GM23338 (cell line): ENCODE data around the gene TNFRSF8. TPM values are rescaled to one million over a fixed set of nuclear protein-coding genes. Genes with fewer than 3 reads are reported as not detected.

ENCODE experiments used
- ATAC-seq: fragments of 200-7000 bp; cut with Tn5 transposase; 3 replicates; pipeline ENCODE4 v1.9.1; 2020
- DNase-seq: peaks from one replicate; pipeline ENCODE4 v3.0.0-alpha.2; 2015; ENCODE audit warnings: low spot score
- H2AFZ ChIP-seq: fragments of 200-600 bp; sonication (generic); 2 replicates; pipeline ENCODE4 v1.8.0; 2016; ENCODE audit warnings: antibody characterized with exemption, mild to moderate bottlenecking, moderate library complexity
- H3F3A ChIP-seq: fragments of 200-600 bp; sonication (generic); replicated peaks from 2 replicates; pipeline ENCODE4 v1.8.0; 2017; ENCODE audit warnings: antibody characterized with exemption, mixed run types, low read depth
- H3K27ac ChIP-seq: fragments of 200-600 bp; sonication (generic); 2 replicates; pipeline ENCODE4 v1.6.1; 2016; ENCODE audit warnings: low read depth
- H3K27me3 ChIP-seq: fragments of 200-600 bp; sonication (generic); 2 replicates; pipeline ENCODE4 v1.8.0; 2016; ENCODE audit warnings: mild to moderate bottlenecking, mixed run types, moderate library complexity; ENCODE audit not compliant: insufficient read depth
- H3K36me3 ChIP-seq: fragments of 200-600 bp; sonication (generic); 2 replicates; pipeline ENCODE4 v1.8.0; 2016; ENCODE audit warnings: mild to moderate bottlenecking; ENCODE audit not compliant: insufficient read depth
- H3K4me1 ChIP-seq: fragments of 200-600 bp; sonication (generic); 2 replicates; pipeline ENCODE4 v1.8.0; 2016; ENCODE audit warnings: mild to moderate bottlenecking, moderate library complexity; ENCODE audit not compliant: insufficient read depth
- H3K4me2 ChIP-seq: fragments of 200-600 bp; sonication (generic); 2 replicates; pipeline ENCODE4 v1.7.1; 2017; ENCODE audit warnings: mixed run types
- H3K4me3 ChIP-seq: fragments of 200-600 bp; sonication (generic); 2 replicates; pipeline ENCODE4 v1.6.1; 2016; ENCODE audit warnings: mixed run types
- H3K79me2 ChIP-seq: fragments of 200-600 bp; sonication (generic); replicated peaks from 2 replicates; pipeline ENCODE4 v1.8.0; 2017; ENCODE audit warnings: mild to moderate bottlenecking; ENCODE audit not compliant: insufficient read depth
- H3K9me2 ChIP-seq: fragments of 200-600 bp; sonication (generic); 2 replicates; pipeline ENCODE4 v1.8.0; 2017; ENCODE audit not compliant: insufficient read depth
- H4K20me1 ChIP-seq: fragments of 200-600 bp; sonication (generic); replicated peaks from 2 replicates; pipeline ENCODE4 v1.8.0; 2017; ENCODE audit warnings: mild to moderate bottlenecking; ENCODE audit not compliant: insufficient read depth
- H3K27ac Mint-ChIP-seq: 2 replicates; pipeline ENCODE4 v1.8.0; 2020; ENCODE audit warnings: inconsistent platforms, mild to moderate bottlenecking, moderate library complexity, mixed read lengths
- H3K27me3 Mint-ChIP-seq: 3 replicates; pipeline ENCODE4 v1.8.0; 2022; ENCODE audit warnings: low read depth, mild to moderate bottlenecking, moderate library complexity, mixed read lengths, inconsistent platforms; ENCODE audit not compliant: insufficient read depth, poor library complexity
- H3K36me3 Mint-ChIP-seq: 3 replicates; pipeline ENCODE4 v1.8.0; 2021; ENCODE audit warnings: low read depth, mild to moderate bottlenecking, inconsistent platforms, moderate library complexity, mixed read lengths
- H3K4me1 Mint-ChIP-seq: 3 replicates; pipeline ENCODE4 v1.8.0; 2020; ENCODE audit warnings: mild to moderate bottlenecking, inconsistent platforms, mixed read lengths
- H3K4me3 Mint-ChIP-seq: 3 replicates; pipeline ENCODE4 v1.8.0; 2021; ENCODE audit warnings: moderate library complexity, mild to moderate bottlenecking, inconsistent platforms, mixed read lengths
- H3K9me3 Mint-ChIP-seq: 3 replicates; pipeline ENCODE4 v1.8.0; 2020; ENCODE audit warnings: moderate library complexity, mild to moderate bottlenecking, inconsistent platforms, mixed read lengths
- CREB1 ChIP-seq: fragments of 250-450 bp; sonication (Bioruptor Pico); IDR thresholded peaks from 2 replicates; pipeline ENCODE4 v1.5.0; 2020; ENCODE audit warnings: low read depth, mild to moderate bottlenecking, moderate library complexity
- CTCF ChIP-seq, 2 experiments: fragments of 200-600 bp in 1 of 2; sonication (generic) in 1 of 2; conservative IDR thresholded peaks; 2 replicates each; pipeline versions ENCODE4 v1.5.1 to v1.6.1; 2016 to 2017; ENCODE audit warnings: antibody characterized with exemption in 2 of 2, low read depth in 2 of 2, mild to moderate bottlenecking in 2 of 2, moderate library complexity in 1 of 2
- ETS1 ChIP-seq: IDR thresholded peaks from 2 replicates; pipeline ENCODE4 v1.6.1; 2016; ENCODE audit warnings: antibody characterized with exemption
- EZH2 ChIP-seq: fragments of 200-600 bp; sonication (generic); IDR thresholded peaks from one replicate; pipeline ENCODE4 v1.8.0; 2017; ENCODE audit warnings: antibody characterized with exemption, mild to moderate bottlenecking, low read depth; ENCODE audit not compliant: unreplicated experiment
- EZH2phosphoT487 ChIP-seq: fragments of 200-600 bp; sonication (generic); IDR thresholded peaks from one replicate; pipeline ENCODE4 v1.8.1; 2018; ENCODE audit warnings: antibody characterized with exemption; ENCODE audit not compliant: unreplicated experiment
- JUNB ChIP-seq: IDR thresholded peaks from one replicate; pipeline ENCODE4 v1.6.1; 2016; ENCODE audit warnings: antibody characterized with exemption; ENCODE audit not compliant: unreplicated experiment
- NANOG ChIP-seq: IDR thresholded peaks from 2 replicates; pipeline ENCODE4 v1.6.1; 2016; ENCODE audit warnings: antibody characterized with exemption, borderline replicate concordance
- POLR2AphosphoS5 ChIP-seq: IDR thresholded peaks from 2 replicates; pipeline ENCODE4 v1.6.1; 2016; ENCODE audit warnings: antibody characterized with exemption, low read depth
- REST ChIP-seq: IDR thresholded peaks from one replicate; pipeline ENCODE4 v1.6.1; 2018; ENCODE audit warnings: antibody characterized with exemption; ENCODE audit not compliant: unreplicated experiment
- STAT1 ChIP-seq: IDR thresholded peaks from one replicate; pipeline ENCODE4 v1.6.1; 2016; ENCODE audit warnings: antibody characterized with exemption; ENCODE audit not compliant: unreplicated experiment
- ZNF114 ChIP-seq: fragments of 250-450 bp; sonication (Bioruptor Pico); IDR thresholded peaks from 2 replicates; pipeline ENCODE4 v1.5.0; 2020; ENCODE audit warnings: mild to moderate bottlenecking, moderate library complexity
- ZNF331 ChIP-seq: fragments of 250-450 bp; sonication (Bioruptor Pico); IDR thresholded peaks from 2 replicates; pipeline ENCODE4 v1.5.0; 2020; ENCODE audit warnings: low read depth, mild to moderate bottlenecking, moderate library complexity
- ZNF462 ChIP-seq: fragments of 250-450 bp; sonication (Bioruptor Pico); IDR thresholded peaks from 2 replicates; pipeline ENCODE4 v1.5.0; 2020; ENCODE audit warnings: mild to moderate bottlenecking, moderate library complexity
- polyA plus RNA-seq: library from polyadenylated mRNA; unstranded; fragments of >200 nt; fragmentation: Nextera tagmentation; extraction: Ambion mirVana; gene quantifications from 2 replicates; pipeline ENCODE4 v1.2.1, GENCODE V29; 2016
- total RNA-seq: library from RNA; depleted of rRNA; stranded (reverse); fragments of >200 nt; shearing (Covaris generic); gene quantifications from 2 replicates; pipeline ENCODE4 v1.2.3, GENCODE V29; 2014

TNFRSF8 gene
- total and polyA plus RNA-seq, 2 experiments from 2014 or later, result 11.7 to 28.2 TPM

GRCh38 chr1:12072741-12073140, 9.6 kb downstream of the TNFRSF8 start:
- ATAC-seq (no peak), DNase-seq (no peak)
- Histone ChIP-seq H3K9me2 (no peaks in the 10 kb centered on the region), H3K4me2 (no peak overlapping the region), H3K79me2 (peaks cover 62% of the 10 kb centered on the region), H3F3A (peaks cover 15% of the 10 kb centered on the region; the same call in 1 of the 2 replicates), H2AFZ (no peak overlapping the region), H3K36me3 (0 out of 2 replicates have a peak, but pooled peaks cover 4% of the 10 kb centered on the region), H3K4me3 (no peak overlapping the region), H3K4me1 (peaks cover 32% of the 10 kb centered on the region), H3K27ac (no peak overlapping the region), H3K27me3 (no peaks in the 10 kb centered on the region), H4K20me1 (no peaks in the 10 kb centered on the region)
- Mint-ChIP-seq H3K36me3 (peaks cover 20% of the 10 kb centered on the region; the same call in 2 of the 3 replicates), H3K9me3 (peaks cover 9% of the 10 kb centered on the region; the same call in 2 of the 3 replicates), H3K4me1 (peaks cover 42% of the 10 kb centered on the region), H3K27me3 (peaks cover 19% of the 10 kb centered on the region), H3K4me3 (no peak overlapping the region), H3K27ac (no peak overlapping the region)
- TF ChIP-seq POLR2AphosphoS5, result no peak
- no peak for TF ChIP-seq ZNF462 (CRISPR knock-in tag)
- no peak for TF ChIP-seq EZH2phosphoT487
- TF ChIP-seq NANOG, result no peak
- no peak for TF ChIP-seq CTCF (conservative IDR thresholded peaks at IDR 0.05; ENCODE audit: low read depth in 2 of 2)
- no peak for TF ChIP-seq EZH2
- TF ChIP-seq ETS1, result no peak
- no peak for TF ChIP-seq JUNB
- TF ChIP-seq ZNF331 (CRISPR knock-in tag), result no peak
- TF ChIP-seq STAT1, result no peak
- no peak for TF ChIP-seq ZNF114 (CRISPR knock-in tag)
- no peak for TF ChIP-seq REST
- TF ChIP-seq CREB1, result no peak
